ENCODE measurements around the gene SGF29.
"Not testable (repeated sequence)": the region's sequence is repeated elsewhere in the genome, so short reads cannot be mapped to it uniquely, and the experiment has no call there.

Gene SGF29

DNA sequence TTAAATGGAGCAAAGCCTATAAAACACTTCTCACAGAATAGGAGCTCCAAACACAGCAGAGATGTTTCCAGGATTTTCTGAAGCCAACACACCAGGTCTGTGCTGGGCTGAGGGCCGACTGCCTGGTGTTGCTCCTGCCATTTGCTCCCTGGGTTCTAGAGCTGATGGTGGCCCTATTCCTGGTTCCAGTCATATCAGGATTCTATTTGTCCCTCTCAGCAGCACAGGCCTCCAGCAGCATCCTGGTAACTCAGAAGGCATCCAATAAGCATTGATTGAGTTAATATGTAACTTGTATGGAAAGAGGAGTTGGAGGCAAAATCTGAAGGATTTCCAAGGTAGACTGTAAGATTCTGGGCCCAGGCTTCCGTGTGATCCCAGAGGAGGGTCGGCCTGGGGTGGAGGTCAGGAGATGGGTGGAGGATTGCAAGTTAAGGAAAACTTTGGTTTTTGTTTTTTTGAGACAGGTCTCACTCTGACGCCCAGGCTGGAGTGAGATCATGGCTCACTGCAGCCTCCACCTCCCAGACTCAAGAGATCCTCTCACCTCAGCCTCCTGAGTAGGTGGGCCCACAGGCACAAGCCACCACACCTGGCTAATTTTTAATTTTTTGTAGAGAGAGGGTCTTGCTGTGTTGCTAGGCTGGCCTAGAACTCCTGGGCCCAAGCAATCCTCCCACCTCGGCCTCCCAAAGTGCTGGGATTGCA lies 20.6 kb upstream of the SGF29 start:
- DNase-seq (ENCODE audit: low read depth) = no peak

DNA sequence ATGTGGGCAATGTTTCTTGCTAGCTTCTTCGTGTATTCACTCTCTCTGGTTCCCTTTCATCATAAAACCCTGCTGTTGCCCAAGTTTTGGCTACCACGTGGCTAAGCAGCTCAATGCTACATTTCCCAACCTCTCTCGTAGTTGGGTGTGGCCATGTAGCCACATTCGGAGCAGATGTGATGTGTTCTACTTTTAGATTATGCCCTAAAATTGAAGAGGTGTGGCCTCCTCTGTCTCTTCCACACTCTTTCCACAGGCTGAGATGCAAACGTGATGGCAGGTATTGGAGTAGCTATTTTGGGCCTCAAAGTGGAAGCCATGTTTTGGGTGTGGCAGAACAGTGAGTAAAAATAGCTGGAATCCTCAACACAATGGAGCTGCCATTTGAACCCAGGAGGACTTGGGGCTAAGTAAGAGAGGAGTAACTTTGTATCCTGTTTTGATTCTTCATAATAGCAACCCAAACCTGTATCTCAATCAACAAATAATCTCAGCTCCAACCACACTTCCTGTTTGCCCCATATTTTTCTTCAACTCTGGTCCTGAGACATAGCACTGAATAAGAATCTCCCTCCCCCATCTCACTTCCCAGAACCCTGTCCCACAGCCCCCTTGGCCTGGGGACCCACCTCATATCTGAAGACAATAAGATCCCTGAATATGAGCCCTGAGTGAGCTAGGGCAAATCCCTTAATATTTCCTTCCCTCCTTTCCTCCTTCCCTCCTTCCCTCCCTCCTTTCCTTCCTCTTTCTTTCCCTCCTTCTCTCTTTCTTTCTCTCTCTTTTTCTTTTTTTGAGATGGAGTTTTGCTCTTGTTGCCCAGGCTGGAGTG lies 19.0 kb upstream of the SGF29 start:
- DNase-seq (ENCODE audit: low read depth) = no peak

DNA sequence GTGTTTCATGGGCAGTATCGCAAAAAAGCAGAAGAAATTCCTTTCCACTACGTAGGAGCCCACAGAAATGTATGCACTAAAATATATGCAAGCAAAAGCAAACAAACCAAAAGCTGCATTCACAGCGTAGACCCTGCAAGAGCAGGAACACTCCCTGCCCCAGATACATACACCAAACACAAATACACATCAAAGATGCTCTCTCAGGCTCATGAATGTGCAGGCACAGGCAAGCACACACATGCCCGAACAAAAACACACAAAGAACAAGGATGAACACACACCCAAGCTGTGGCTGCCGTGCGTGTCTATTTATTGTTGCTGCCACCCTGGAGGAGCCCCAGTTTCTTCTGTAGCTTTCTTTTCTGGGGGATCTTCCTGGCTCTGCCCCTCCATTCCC lies 16.6 kb upstream of the SGF29 start:
- DNase-seq (ENCODE audit: low read depth) = no peak

DNA sequence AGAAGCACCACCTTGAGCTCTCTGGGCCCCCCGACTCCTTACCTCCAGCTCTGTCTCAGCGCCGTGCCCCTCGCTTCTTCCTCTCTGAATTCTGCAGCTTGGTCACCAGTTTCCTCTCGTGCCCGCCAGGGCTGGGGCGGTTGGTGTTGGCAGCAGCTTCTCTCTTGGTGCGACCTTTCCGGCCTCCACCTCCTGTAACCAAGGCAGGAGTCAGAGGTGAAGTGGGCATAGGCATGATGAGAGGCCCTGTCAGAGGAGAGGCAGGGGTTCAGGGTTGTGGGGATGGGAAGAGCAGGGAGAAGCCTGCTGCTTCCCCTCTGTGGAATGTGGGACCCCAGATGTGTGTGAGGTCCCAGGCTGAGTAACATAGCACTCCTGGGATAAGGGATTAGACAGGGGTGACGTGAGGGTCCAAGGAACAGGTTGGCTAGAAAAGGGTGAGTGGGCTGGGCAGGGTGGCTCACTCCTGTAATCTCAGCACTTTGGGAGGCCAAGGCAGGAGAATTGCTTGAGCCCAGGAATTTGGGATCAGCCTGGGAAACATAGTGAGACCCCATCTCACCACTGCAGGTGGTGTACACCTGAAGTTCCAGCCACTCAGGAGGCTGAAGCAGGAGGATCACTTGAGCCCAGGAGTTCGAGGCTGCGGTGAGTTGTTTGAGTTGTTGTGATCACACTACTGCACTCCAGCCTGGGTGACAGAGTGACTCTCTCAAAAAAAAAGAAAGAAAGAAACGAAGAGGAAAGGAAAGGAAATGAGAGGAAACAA lies 15.6 kb upstream of the SGF29 start:
- no peak for DNase-seq (ENCODE audit: low read depth)

DNA sequence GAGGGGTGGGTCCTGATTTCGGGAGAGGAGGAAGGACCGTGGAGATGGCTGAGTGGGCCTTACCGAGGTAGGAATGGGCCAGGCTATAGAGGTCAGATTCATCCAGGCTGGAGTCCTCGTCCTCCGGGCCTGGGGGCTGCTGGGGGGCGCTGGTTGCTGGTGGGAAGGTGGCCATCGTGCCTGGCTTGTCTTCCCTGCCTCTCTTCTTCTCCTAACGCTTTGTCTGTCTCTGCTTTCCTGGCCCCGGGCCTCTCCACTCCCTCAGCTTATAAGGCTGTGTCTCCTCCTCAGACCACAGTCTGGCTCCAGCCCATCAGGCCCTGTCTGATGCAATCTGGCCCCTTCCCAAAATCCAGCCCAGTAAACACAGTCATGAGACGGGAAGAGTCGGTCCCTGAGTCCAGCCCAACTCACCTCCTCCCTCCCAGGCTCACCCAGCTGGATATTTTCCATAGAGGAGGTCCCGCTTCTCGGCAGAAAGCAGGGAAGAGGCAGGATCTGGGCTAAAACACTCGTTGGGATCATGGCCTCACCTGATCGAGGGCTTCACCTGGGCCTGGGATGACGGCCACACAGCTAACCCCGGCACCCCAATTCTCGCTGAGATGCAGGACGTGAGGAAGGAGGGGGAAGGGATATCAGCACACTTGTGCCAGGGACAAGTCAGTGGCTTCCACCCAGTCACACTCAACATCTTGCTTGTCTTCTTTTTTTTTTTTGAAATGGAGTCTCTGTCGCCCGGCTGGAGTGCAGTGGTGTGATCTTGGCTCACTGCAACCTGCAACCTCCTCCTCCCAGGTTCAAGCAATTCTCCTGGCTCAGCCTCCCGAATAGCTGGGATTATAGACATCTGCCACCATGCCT lies 14.8 kb upstream of the SGF29 start, which contains the start of gene NUPR1:
Gene NUPR1 (minus strand): TSS at position 242 of the 864 bp plus-strand sequence. CDS start 67 bp downstream, at position 175.
- DNase-seq (ENCODE audit: low read depth) = no peak

DNA sequence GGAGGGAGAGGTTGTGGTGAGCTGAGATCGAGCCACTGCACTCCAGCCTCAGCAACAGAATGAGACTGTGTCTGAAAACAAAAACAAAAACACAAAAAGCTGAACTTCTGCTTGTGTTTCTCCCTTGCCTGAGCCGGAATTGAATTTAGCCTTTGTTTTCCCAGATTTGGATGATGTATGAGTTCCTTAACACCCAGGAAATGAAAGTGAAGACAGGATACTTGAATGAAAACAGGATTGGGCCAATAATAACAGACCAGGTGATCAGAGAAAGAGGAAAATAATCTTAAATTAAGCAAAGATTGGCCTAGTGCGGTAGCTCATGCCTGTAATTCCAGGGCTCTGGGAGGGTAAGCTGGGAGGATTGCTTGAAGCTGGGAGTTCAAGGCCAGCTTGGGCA lies 13.4 kb upstream of the SGF29 start:
- DNase-seq (ENCODE audit: low read depth) = no peak

DNA sequence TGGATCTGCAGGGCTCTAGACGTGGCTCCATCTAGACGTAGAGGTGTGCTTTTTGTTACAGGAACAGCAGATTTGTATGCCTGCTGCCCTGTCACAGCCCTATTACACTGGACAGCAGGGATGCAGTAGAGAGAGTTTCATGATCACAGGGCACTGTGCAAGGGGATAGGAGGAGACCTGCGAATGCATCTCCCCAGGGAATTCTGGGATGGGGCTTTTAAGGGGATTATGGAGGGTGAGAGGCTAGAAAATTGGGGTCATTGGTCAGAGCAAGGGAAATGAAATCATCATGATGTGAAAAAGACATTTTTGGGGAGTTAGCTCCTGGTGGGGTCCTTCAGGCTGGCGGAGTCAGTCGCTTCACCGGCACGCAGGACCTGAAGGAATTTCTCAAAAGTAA lies 11.1 kb upstream of the SGF29 start:
- no peak for DNase-seq (ENCODE audit: low read depth)

DNA sequence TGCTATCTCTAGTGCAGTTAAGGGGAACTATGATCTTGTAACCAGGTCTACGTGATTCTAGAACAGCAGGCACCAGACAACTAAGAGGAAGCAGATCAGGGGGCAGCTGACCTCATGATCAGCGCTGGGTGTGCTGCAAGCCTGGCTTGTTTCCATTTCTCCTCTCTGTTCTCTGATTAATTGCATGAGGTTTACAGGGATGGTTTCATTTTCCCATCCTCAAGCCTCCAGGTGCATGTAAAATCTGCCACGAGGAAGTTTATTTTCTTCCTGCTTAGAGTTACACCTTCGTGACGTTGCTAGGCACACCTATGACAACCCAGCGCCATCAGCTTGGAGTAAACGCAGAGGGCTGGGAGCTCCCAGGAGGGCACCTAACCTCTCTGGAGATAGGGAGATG lies 10.6 kb upstream of the SGF29 start:
- no peak for DNase-seq (ENCODE audit: low read depth)

DNA sequence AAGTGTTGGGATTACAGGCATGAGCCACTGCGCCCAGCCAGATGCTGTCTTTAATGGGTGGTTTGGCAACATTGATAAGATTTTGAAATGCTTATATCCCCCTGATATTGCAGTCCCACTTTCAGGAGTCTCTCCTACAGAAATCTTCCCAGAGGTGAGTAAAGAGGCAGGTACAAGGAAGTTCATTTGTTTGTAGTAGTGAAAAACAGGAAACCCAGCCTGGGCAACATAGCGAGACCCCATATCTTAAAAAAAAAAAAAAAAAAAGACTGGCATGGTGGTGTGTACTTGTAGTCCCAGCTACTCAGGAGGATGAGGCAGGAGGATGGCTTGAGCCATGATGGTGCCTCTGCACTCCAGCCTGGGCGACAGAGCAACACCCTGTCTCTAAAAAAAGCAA lies 8.7 kb upstream of the SGF29 start:
- DNase-seq (ENCODE audit: low read depth) = no peak

DNA sequence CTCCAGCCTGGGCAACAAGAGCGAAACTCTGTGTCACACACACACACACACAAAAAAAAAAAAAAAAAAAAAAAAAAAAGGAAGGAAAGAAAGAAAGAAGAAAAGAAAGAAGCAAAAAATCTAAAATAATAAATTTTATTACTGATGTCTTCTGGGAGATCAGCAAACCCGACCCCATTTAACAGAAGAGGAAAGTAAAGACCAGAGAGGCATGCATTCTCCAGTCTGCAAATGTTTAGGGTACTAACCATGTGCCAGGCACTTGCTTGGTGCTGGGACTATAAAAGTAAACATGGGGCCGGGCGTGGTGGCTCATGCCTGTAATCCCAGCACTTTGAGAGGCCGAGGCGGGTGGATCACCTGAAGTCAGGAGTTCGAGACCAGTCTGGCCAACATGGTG lies 7.8 kb upstream of the SGF29 start:
- not testable (repeated sequence) for DNase-seq (ENCODE audit: low read depth)

DNA sequence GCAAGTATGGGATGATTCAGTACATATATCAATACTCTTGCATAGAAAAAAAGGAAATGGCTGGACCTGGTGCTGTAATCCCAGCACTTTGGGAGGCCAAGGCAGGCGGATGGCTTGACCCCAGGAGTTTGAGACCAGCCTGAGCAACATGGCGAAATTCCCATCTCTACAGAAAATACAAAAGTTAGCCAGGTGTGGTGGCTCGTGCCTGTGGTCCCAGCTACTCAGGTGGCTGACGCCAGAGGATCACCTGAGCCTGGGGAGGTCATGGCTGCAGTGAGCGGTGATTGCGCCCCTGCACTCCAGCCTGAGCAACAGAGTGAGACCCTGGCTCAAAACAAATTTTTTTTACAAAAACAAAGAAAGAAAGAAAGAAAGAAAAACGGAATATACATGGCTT lies 7.1 kb upstream of the SGF29 start:
- no peak for DNase-seq (ENCODE audit: low read depth)

DNA sequence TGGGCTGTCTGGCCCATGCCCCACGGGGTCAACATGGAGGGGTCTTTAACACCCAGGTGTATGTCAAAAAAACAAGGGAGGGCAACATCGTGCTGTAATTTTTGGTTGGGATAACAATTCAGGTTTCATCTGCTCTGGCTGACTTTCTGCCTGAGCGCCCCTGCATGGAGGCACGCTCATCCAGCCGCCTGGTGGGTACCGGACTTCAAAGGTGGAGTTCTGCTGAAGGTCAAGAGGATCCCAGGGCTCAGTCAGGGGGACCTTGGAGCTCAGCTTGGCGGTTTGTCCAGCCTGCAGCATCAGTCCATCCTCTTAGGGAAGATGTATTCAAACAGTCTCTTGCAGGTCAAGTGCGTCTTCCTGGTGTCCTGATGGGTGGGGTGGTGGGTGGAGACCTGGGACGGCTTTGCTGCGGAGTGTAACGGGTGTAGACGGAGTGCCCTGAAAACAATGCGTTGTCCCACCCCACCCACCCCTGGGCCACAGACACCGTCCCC lies 5.4 kb upstream of the SGF29 start:
- no peak for DNase-seq (ENCODE audit: low read depth)

DNA sequence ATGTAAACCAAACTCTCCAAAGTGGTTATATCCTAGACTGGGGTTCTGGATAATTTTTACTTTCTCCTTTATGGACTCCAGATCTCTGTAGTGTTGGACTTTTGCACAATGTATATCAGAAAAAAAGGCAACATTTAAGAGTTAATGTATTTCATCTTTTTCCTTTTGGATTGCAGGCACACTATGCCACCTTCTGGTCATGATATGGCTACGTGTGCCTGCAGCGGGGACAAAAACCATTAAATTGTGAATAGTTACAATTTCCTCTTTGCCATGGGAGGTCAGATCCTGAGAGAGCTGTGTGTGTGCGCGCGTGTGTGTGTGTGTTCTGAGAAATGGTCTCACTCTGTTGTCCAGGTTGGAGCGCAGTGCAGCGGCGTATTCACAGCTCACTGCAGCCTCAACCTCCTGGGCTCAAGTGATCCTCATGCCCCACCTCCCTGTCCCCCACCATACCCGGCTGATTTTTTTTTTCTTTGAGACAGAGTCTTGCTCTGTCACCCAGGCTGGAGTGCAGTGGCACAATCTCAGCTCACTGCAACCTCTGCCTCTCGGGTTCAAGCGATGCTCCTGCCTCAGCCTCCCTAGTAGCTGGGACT lies 4.3 kb upstream of the SGF29 start:
- no peak for DNase-seq (ENCODE audit: low read depth)

DNA sequence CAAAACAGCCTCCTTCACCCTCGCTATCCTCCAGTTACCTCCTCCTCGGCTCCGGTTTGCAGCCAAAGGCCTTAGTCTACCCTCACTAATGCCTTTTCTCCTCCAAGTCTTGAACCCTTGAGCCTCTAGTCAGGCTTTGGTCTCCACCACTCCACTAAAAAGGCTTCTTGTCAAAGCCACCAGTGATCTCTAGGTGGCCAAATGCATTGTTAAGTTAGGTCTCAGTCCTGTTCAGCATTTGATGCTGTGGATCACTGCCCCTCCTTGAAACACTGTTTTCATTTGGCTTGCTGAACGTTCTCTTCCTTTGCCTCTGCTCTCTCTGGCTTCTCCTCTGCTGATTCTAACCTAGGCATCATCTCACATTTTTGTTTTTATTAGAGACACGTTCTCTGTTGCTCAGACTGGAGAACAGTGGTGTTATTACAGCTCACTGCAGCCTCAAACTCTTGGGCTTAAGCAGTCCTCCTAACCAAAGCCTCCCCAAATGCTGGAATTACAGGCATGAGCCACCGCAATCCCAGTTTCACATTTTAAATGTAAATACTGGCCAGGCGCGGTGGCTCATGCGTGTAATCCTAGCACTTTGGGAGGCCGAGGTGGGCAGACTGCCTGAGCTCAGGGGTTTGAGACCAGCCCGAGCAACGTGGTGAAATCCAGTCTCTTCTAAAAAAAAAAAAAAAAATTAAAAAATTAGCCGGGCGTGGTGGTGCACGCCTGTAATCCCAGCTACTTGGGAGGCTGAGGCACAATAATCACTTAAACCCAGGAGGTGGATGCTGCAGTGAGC lies 1.1 kb downstream of the SGF29 start:
- DNase-seq (ENCODE audit: low read depth) = no peak

DNA sequence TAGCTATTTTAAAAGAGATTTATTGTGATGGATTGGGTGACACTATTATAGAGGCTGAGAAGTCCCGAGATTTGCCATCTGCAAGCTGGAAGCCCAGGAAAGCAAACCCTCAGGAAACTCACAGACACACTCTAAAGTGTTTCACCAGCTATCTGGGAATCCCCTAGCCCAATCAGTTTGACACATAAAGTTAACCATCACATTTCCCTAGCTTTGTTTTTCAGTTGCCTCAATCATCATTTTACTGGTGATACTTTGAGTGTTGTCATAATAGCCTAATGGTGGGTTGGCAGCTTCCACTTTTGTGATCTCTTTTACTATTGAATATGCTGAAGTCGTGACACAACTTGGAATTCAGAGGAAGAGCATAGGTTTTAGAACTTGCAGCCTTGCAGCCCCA lies 1.8 kb downstream of the SGF29 start:
- no peak for DNase-seq (ENCODE audit: low read depth)

DNA sequence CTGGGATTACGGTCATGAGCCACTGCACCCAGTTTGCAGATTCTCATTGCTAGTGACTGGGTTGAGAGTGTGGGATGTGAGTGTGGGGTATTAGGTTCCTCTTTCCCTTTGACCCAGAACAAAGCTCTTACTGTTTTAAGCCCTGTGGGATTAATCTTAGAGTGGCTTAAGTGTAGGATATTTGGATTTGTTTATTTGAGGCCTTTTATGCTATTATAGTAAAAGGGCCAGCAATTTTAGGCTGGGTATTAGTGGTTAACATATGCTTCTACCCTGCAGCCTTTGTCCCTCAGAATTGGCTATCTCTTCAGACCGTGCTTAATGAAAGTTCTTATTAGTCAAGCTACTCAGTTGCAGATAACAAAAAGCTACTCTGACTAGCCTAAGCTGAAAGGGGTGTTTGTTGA lies 3.2 kb downstream of the SGF29 start:
- no peak for DNase-seq (ENCODE audit: low read depth)

DNA sequence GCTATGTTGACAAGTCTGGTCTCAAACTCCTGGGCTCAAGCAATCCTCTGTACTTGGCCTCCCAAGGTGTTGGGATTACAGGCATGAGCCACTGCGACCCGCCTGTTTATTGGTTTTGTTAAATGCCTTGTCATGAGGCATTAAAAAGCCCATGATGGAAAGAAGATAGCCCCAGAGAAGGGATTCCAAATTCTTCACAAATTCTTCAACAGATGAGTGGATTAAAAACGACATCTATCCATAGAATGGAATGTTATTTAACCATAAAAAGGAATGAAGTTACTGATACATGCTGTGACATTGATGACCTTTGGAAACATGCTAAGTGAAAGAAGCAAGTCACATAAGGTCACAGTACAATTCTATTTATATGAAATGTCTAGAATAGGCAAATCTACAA lies 4.7 kb downstream of the SGF29 start:
- no peak for DNase-seq (ENCODE audit: low read depth)

DNA sequence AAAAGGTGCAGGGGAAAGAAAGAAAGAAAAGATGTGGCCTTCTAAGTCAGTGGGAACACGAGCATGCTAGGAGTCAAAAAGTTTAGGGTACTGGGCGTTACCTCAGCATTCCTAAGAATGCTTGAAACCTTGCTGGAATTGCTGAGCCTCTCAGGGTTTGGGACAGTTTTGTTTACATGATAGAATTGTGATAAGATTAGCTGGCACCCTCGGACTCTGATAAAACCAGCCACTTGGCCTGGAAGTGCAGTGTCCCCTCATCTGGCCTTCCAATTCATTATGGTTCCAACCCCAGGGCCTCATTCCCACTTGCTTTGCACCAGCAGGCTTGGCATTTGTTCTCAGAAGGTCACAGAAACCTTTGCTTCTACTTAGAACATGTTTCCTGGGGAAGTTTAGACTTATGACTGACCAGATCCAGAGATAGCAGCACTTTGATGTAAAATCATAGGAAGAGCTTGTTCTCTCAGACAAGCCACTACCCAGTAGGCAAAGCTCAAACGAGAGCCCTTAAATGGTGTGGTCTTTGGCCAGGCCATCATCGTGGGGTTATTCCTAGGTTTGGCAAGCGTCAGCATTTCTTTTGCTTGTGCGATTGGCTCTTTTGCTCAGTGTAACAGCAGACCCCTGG lies 8.0 kb downstream of the SGF29 start:
- DNase-seq (ENCODE audit: low read depth) = no peak

DNA sequence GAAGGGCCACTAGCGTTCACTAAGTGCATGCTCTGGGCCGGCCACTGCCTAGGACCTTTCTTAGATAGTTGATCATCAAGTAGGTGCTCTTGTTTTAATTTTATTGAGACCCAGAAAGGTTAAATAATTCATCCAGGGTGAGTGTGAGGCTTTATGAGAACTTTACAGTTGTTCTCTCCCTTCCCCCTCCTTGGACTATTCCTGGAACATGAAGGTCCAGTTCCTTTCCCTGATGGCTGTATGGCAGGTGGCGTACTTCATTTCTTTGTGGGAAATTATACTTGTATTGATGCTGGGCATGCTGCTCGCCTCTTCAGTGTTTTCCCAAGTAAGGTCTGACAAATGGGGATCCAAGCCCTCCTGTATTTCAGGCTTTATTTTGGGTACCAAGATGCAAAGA lies 8.5 kb downstream of the SGF29 start:
- DNase-seq (ENCODE audit: low read depth) = no peak

DNA sequence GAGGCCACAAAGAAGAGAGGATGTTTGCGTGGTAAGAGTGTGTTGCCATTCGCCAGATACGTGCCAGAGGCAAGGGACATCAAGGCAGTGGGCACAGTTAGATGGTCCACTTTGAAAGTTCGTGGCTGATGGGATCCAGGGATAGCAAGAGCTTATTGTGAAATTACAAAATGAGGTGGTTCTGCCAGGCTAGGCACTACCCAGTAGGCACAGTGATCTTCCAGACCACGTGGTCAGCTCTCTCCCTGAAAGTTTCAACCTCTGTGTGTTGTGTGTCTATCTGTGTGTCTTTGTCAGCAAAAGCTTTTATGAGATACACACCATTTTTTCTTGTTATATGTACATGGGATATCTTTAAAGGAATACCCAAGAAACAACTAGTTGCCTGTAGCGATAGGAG lies 9.5 kb downstream of the SGF29 start:
- no peak for DNase-seq (ENCODE audit: low read depth)
